ENCODE measurements around the gene AK1. TPM values are rescaled to one million over a fixed set of nuclear protein-coding genes. Genes with fewer than 3 reads are reported as not detected.

AK1 gene
- total RNA-seq, 2 experiments from 2014 or later = 19.5 to 21.6 TPM

DNA sequence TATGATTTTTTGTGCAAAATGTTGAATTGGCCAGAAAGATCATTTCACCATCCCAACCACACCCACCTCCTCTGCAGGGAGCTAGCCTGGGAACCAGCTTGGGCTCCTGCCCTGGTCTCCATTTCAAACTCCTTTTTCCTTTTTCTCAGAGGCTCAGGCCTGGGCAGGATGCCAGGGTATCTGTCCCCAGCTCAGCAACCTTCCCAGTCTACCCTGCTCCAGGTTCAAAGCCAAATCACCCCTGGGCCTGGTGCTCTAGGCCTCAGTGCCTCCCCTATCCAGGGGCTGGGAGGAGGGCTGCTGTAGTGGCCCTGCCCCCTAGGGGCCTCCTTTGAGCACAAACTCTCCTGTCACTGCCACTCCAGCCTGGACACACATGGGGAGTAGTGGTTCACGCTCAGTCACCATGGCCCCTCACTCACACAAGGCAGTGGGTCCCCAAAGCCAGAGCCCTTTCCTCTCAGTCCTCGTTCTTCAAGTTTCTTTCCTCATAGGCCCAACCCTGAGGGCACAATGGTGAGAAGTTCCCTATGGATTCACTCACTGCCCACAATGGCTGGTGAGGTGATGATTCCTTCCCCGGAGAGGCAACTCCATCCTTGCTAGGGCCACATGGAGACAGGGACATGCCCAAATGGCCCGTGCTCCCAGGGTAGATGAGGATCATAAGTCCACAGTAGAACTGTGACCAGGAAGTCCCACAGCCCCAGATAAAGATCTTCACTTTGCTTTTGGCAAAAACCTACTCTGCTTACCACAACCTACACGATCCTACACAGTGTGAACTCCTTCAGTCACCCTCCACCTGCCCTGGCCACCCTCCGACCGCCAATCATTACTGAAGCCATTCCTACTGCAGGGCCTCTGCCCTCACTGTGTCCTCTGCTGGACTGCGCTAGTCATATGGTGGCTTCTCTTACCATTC is 41.0 kb upstream of the AK1 start:
- peaks cover 52% of the 10 kb centered on the region for H3K4me1 ChIP-seq (ENCODE audit: insufficient read depth, low read length, poor library complexity, severe bottlenecking)
- intact Hi-C loops (cut with micrococcal nuclease; ENCODE audit: unreplicated experiment) = loop anchor here (2.0 to 5.0 kb wide), 2 partner anchors 48 to 116 kb away; partner anchors contain the start of gene FPGS
- H2AFZ ChIP-seq (ENCODE audit: low read length) = no peak overlapping the region
- H3K4me2 ChIP-seq (ENCODE audit: low read length) = peak overlapping the region; percentile 91
- peak overlapping the region; percentile 89 for H3K27ac ChIP-seq (ENCODE audit: low read depth, low read length, poor library complexity, severe bottlenecking)
- no TSS peak for BruUV-seq (replicated peaks)
- peak; percentile 64 for DNase-seq (ENCODE audit: low spot score)
- H4K20me1 ChIP-seq (ENCODE audit: insufficient read depth, low read length) = no peaks in the 10 kb centered on the region
- TF ChIP-seq EZH2phosphoT487 (IDR thresholded peaks at IDR 0.05; ENCODE audit: borderline replicate concordance, low read depth, low read length) = no peak
- TF ChIP-seq, protein P1, sequence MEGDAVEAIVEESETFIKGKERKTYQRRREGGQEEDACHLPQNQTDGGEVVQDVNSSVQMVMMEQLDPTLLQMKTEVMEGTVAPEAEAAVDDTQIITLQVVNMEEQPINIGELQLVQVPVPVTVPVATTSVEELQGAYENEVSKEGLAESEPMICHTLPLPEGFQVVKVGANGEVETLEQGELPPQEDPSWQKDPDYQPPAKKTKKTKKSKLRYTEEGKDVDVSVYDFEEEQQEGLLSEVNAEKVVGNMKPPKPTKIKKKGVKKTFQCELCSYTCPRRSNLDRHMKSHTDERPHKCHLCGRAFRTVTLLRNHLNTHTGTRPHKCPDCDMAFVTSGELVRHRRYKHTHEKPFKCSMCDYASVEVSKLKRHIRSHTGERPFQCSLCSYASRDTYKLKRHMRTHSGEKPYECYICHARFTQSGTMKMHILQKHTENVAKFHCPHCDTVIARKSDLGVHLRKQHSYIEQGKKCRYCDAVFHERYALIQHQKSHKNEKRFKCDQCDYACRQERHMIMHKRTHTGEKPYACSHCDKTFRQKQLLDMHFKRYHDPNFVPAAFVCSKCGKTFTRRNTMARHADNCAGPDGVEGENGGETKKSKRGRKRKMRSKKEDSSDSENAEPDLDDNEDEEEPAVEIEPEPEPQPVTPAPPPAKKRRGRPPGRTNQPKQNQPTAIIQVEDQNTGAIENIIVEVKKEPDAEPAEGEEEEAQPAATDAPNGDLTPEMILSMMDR (conservative IDR thresholded peaks at IDR 0.05; ENCODE audit: low read length) = peak; percentile 72
- ChIA-PET CTCF (ENCODE audit: unreplicated experiment) (no interaction called here), POLR2A (interaction anchor here (0.6 to 1.3 kb wide), 3 partner anchors 54 to 458 kb away, joined by 3 to 5 read pairs (median 3); no protein-coding TSS in a partner anchor)
- H3K36me3 ChIP-seq (ENCODE audit: insufficient read depth, low read length) = peaks cover 29% of the 10 kb centered on the region
- H3K79me2 ChIP-seq (ENCODE audit: insufficient read depth, low read depth, low read length) = peaks cover 23% of the 10 kb centered on the region
- H3K9me3 ChIP-seq (ENCODE audit: low read length) = no peaks in the 10 kb centered on the region
- H3K9me2 ChIP-seq (ENCODE audit: insufficient read depth, low read length) = no peaks in the 10 kb centered on the region
- H3K4me3 ChIP-seq (ENCODE audit: low read depth, low read length, poor library complexity, severe bottlenecking) = peak overlapping the region; percentile 89

DNA sequence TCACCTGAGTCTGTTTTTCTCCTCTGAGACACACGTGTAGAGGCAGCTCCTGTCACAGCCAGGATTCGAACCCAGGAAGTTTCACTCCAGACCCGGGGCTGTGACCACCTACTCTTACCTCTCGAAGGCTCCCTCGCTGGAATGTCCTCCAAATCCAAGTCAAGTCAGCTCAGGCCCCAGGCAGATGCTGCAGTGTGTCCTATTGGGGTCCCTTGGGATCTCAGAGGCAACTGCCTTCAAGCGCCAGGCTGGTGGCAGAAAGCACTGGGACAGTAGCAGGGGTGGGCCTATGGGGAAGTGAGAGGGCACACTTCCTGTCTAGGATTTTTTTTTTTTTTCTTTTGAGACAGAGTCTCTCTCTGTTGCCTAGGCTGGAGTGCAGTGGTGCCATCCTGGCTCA is 40.1 kb upstream of the AK1 start:
- DNase-seq (ENCODE audit: low spot score) = peak; percentile 94
- TF ChIP-seq, protein P1 (conservative IDR thresholded peaks at IDR 0.05; ENCODE audit: low read length) = no peak
- TF ChIP-seq EZH2phosphoT487 (IDR thresholded peaks at IDR 0.05; ENCODE audit: borderline replicate concordance, low read depth, low read length) = no peak
- peak overlapping the region; percentile 91 for H3K4me2 ChIP-seq (ENCODE audit: low read length)
- H3K9me3 ChIP-seq (ENCODE audit: low read length) = no peaks in the 10 kb centered on the region
- ChIA-PET CTCF (ENCODE audit: unreplicated experiment) (interaction anchor here (0.6 to 1.0 kb wide), 2 partner anchors 21 to 48 kb away, joined by 3 to 14 read pairs; no protein-coding TSS in a partner anchor), POLR2A (interaction anchor here (1.0 to 1.3 kb wide), 5 partner anchors 10 to 110 kb away, joined by 3 to 5 read pairs (median 4); no protein-coding TSS in a partner anchor)
- no peaks in the 10 kb centered on the region for H3K9me2 ChIP-seq (ENCODE audit: insufficient read depth, low read length)
- intact Hi-C loops (cut with micrococcal nuclease; ENCODE audit: unreplicated experiment) = loop anchor here (2.0 to 5.0 kb wide), 3 partner anchors 47 to 131 kb away; partner anchors contain the start of genes CDK9 and FPGS
- H4K20me1 ChIP-seq (ENCODE audit: insufficient read depth, low read length) = no peaks in the 10 kb centered on the region
- H3K79me2 ChIP-seq (ENCODE audit: insufficient read depth, low read depth, low read length) = peaks cover 28% of the 10 kb centered on the region
- peak overlapping the region; percentile 89 for H3K27ac ChIP-seq (ENCODE audit: low read depth, low read length, poor library complexity, severe bottlenecking)
- H2AFZ ChIP-seq (ENCODE audit: low read length) = no peak overlapping the region
- H3K4me1 ChIP-seq (ENCODE audit: insufficient read depth, low read length, poor library complexity, severe bottlenecking) = peaks cover 58% of the 10 kb centered on the region
- TSS peak; percentile 51 for BruUV-seq (replicated peaks)
- peak overlapping the region; percentile 89 for H3K4me3 ChIP-seq (ENCODE audit: low read depth, low read length, poor library complexity, severe bottlenecking)
- peaks cover 35% of the 10 kb centered on the region for H3K36me3 ChIP-seq (ENCODE audit: insufficient read depth, low read length)

Data from OCI-LY7 (cell line).